DOHH2 (cell line): ENCODE measurements around the gene INTS2.

Experiments
- EZH2phosphoT487 ChIP-seq: fragments of 200-600 bp; sonication (generic); IDR thresholded peaks from 2 replicates; pipeline ENCODE4 v1.6.1; 2017; ENCODE audit warnings: borderline replicate concordance, mild to moderate bottlenecking, antibody characterized with exemption, low read length, moderate library complexity, mixed read lengths
- TF ChIP-seq, protein P1 (sequence below): fragments of 200-600 bp; sonication (generic); IDR thresholded peaks from one replicate; pipeline ENCODE4 v1.5.1; 2014; ENCODE audit warnings: antibody characterized with exemption, mild to moderate bottlenecking, low read depth, low read length; ENCODE audit not compliant: poor library complexity, severe bottlenecking

DNA sequence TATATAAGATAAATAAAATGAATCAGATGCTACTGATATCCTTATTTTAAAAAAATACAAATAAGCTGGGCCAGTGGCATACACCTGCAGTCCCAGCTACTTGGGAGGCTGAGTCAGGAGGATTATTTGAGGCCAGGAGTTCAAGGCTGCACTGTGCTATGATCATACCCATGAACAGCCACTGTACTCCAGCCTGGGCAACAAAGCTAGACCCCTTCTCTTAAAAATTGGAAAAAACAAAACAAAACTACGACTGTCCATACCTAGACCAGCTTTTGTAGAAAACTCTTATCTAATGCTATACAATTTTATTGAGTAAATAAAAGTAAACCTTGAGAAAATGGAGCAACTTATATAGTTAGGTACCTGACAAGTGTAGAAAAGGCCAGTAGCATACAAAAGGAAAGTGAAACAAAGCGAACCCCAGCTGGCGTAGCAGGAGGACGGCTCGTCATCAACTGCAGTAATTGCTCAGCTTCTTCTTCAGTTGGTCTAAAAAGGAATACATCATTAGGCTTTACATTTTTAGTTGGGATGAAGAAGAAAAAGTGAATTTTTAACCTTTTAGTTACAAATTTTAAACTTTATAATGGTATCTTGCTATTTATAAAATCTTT lies 23.6 kb downstream of the INTS2 start:
- TF ChIP-seq, protein P1, sequence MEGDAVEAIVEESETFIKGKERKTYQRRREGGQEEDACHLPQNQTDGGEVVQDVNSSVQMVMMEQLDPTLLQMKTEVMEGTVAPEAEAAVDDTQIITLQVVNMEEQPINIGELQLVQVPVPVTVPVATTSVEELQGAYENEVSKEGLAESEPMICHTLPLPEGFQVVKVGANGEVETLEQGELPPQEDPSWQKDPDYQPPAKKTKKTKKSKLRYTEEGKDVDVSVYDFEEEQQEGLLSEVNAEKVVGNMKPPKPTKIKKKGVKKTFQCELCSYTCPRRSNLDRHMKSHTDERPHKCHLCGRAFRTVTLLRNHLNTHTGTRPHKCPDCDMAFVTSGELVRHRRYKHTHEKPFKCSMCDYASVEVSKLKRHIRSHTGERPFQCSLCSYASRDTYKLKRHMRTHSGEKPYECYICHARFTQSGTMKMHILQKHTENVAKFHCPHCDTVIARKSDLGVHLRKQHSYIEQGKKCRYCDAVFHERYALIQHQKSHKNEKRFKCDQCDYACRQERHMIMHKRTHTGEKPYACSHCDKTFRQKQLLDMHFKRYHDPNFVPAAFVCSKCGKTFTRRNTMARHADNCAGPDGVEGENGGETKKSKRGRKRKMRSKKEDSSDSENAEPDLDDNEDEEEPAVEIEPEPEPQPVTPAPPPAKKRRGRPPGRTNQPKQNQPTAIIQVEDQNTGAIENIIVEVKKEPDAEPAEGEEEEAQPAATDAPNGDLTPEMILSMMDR = no peak
- no peak for TF ChIP-seq EZH2phosphoT487
